Hematopoietic multipotent progenitor cell treated with erythropoietin and hydrocortisone succinate and interleukin-3 and kit ligand, for 17 days (in vitro differentiated cells): Measurements from ENCODE around the gene ROR2.

Experiments
- DNase-seq: peaks from one replicate; pipeline ENCODE4 v3.0.0-alpha.2; 2015; ENCODE audit warnings: low spot score

The ROR2 gene

DNA sequence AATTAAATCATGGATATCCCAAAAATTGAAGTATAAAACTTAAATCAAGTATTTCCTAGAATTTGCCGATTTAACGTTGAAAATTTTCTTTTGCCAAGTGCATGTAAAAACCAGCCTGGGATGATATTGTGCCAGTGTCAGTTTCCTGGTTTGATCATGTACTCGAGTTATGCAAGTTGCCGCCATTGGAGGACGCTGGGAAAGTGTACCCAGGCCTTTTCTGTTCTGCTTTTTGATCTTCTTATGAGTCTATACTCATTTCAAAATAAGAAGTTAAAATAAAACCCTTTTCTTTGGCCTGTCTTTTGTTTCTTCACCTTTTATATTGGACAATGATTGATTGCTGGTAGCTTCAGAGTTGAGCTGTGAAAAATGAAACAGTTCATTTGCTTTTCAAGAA, 433.3 kb downstream of the ROR2 start:
- no peak for DNase-seq

DNA sequence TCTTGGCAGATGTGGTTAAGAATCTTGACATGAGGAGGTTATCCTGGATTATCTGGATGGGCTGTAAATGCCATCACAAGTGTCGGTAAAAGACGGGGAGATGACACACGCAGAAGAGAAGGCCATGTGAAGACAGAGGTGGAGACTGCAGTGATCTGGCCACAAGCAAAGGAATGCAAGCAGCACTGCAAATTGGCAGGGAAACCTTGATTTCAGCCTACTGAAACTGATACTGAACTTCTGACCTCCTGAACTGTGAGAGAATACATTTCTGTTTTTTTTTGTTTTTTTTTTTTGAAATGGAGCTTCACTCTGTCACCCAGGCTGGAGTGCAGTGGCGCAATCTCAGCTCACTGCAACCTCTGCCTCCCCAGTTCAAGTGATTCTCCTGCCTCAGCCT, 433.9 kb downstream of the ROR2 start:
- no peak for DNase-seq

DNA sequence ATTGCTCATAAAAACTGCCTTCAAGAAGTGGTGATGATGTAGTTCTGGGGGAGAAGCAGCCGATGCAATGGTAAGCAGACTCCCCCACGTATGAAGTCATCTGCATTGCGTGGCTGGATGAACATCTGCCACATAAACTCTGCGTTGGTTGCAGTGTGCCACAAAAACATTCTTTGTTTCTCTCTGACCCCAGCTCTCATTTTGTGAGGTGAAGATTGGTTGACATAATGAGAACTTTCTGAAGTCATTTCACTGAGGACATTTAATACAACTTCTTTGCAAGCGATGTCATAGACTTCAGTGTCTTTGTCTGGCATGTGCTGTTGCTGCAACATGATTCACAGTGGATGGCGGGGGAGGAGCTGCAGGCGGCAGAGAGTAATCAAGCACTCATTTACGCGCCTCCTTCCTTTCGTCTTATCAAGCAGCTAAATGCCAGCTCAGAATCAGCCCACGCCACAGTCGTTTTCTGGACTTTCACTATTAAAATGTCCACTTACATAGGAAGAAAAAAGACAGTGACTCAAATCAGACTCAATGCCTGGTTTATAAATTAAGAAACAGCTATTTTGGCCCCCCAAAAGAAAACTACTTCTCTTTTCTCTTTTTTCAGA, 434.8 kb downstream of the ROR2 start:
- no peak for DNase-seq
